Caco-2 (cell line): ENCODE measurements around the gene ANAPC2. TPM values are rescaled to one million over a fixed set of nuclear protein-coding genes. Genes with fewer than 3 reads are reported as not detected.

Experiments used
- BruUV-seq: library from RNA; stranded (reverse); fragments of 400-500 nt; replicated peaks from 2 replicates; lab custom pipeline; 2021; lab: Mats Ljungman, UMichigan
- CTCF ChIA-PET: fragments of 300-600 bp; sonication (Branson Sonifier 250); formaldehyde crosslinking; loops from one replicate; lab custom pipeline; 2022; ENCODE audit warnings: antibody characterized with exemption; lab: Charles Lee
- POLR2A ChIA-PET: fragments of 300-600 bp; sonication (Branson Sonifier 250); formaldehyde crosslinking; loops from one replicate; lab custom pipeline; 2022; ENCODE audit warnings: antibody characterized with exemption; lab: Charles Lee
- DNase-seq, 2 experiments: peaks; one replicate each; pipeline versions ENCODE4 v3.0.0 to v3.0.0-alpha.2; 2020 to 2022
- H3K27me3 ChIP-seq: replicated peaks from 2 replicates; pipeline ENCODE4 v1.6.0; 2011; ENCODE audit warnings: low read length; ENCODE audit not compliant: control insufficient read depth, insufficient read depth
- H3K36me3 ChIP-seq: 2 replicates; pipeline ENCODE4 v1.5.1; 2011; ENCODE audit warnings: low read length; ENCODE audit not compliant: control insufficient read depth, insufficient read depth
- H3K4me1 ChIP-seq: fragments of 250-450 bp; sonication (Bioruptor Pico); 2 replicates; pipeline ENCODE4 v1.5.1; 2020; ENCODE audit warnings: mild to moderate bottlenecking
- H3K4me3 ChIP-seq: 2 replicates; pipeline ENCODE4 v1.5.1; 2011; ENCODE audit warnings: low read depth, mild to moderate bottlenecking, control low read depth, low read length
- H3K9me3 ChIP-seq: fragments of 250-450 bp; sonication (Bioruptor Pico); 2 replicates; pipeline ENCODE4 v1.5.1; 2020; ENCODE audit warnings: mild to moderate bottlenecking, moderate library complexity
- H3K27ac Mint-ChIP-seq: one replicate; pipeline ENCODE4 v1.8.0; 2022; ENCODE audit warnings: mixed read lengths; ENCODE audit not compliant: unreplicated experiment
- H3K27me3 Mint-ChIP-seq: one replicate; pipeline ENCODE4 v1.8.0; 2022; ENCODE audit warnings: mixed read lengths; ENCODE audit not compliant: insufficient read depth, unreplicated experiment
- H3K36me3 Mint-ChIP-seq: one replicate; pipeline ENCODE4 v1.8.0; 2022; ENCODE audit warnings: mild to moderate bottlenecking, mixed read lengths; ENCODE audit not compliant: insufficient read depth, unreplicated experiment
- H3K4me1 Mint-ChIP-seq: one replicate; pipeline ENCODE4 v1.8.0; 2022; ENCODE audit warnings: low read depth, mixed read lengths; ENCODE audit not compliant: unreplicated experiment
- H3K4me3 Mint-ChIP-seq: one replicate; pipeline ENCODE4 v1.8.0; 2022; ENCODE audit warnings: mild to moderate bottlenecking, moderate library complexity, mixed read lengths; ENCODE audit not compliant: unreplicated experiment
- H3K9me3 Mint-ChIP-seq: one replicate; pipeline ENCODE4 v1.8.0; 2022; ENCODE audit warnings: mixed read lengths; ENCODE audit not compliant: unreplicated experiment
- CTCF ChIP-seq, 2 experiments: fragments of 200-600 bp in 1 of 2; IDR thresholded peaks; 1 replicate in 1 of 2; 2 replicates in 1 of 2; pipeline versions ENCODE4 v1.5.1 to v1.8.0; 2011 to 2022; ENCODE audit warnings: antibody characterized with exemption in 1 of 2, control low read depth in 1 of 2, inconsistent platforms in 1 of 2, low read depth in 1 of 2, low read length in 1 of 2, mild to moderate bottlenecking in 1 of 2, moderate library complexity in 1 of 2; ENCODE audit not compliant: insufficient read depth in 1 of 2, severe bottlenecking in 1 of 2, unreplicated experiment in 1 of 2
- intact Hi-C: fragments of 100-400 bp; cut with micrococcal nuclease; formaldehyde crosslinking; loops from one replicate; pipeline ENCODE4 v1.10.0; 2022; ENCODE audit not compliant: unreplicated experiment
- total RNA-seq: library from RNA; stranded (reverse); gene quantifications from 2 replicates; pipeline ENCODE4 v1.2.3, GENCODE V29; 2022

The ANAPC2 gene
- total RNA-seq, 1 experiment from 2014 or later = 67.5 TPM

- POLR2A ChIA-PET = interaction anchor here (0.5 to 1.1 kb wide), 6 partner anchors 9 to 190 kb away, joined by 3 to 9 read pairs (median 4); partner anchors contain the start of gene RNF224
- BruUV-seq = no TSS peak
- Histone ChIP-seq H3K4me1 (peaks cover 17% of the 10 kb centered on the region), H3K4me3 (no peak overlapping the region), H3K9me3 (no peaks in the 10 kb centered on the region), H3K36me3 (no peaks in the 10 kb centered on the region), H3K27me3 (no peaks in the 10 kb centered on the region)
- Mint-ChIP-seq H3K36me3 (peaks cover 30% of the 10 kb centered on the region), H3K27me3 (peaks cover 3% of the 10 kb centered on the region), H3K9me3 (no peaks in the 10 kb centered on the region), H3K4me3 (no peak overlapping the region), H3K27ac (no peak overlapping the region), H3K4me1 (peaks cover 13% of the 10 kb centered on the region)
- DNase-seq = peak; percentile 91 to 93
- peak; percentile 98 for TF ChIP-seq CTCF (IDR thresholded peaks at IDR 0.05; ENCODE audit: insufficient read depth in 1 of 2, low read depth in 1 of 2, low read length in 1 of 2, severe bottlenecking in 1 of 2, unreplicated experiment in 1 of 2)
- intact Hi-C loops = loop anchor here (1.0 to 5.0 kb wide), 2 partner anchors 9 to 34 kb away; partner anchors contain the start of genes RNF224 and TPRN
- CTCF ChIA-PET = interaction anchor here (0.5 to 1.4 kb wide), 44 partner anchors 9 to 436 kb away, joined by 3 to 27 read pairs (median 4); partner anchors contain the start of genes ANAPC2, ENTPD8, LRRC26 and MAN1B1
Measured at GRCh38 chr9:137236238-137236935, 48.0 kb upstream of the ANAPC2 start.

GRCh38 chr9:137235424-137236237, 47.3 kb upstream of the ANAPC2 start:
- Mint-ChIP-seq H3K4me3 (no peak overlapping the region), H3K27me3 (no peaks in the 10 kb centered on the region), H3K36me3 (peaks cover 23% of the 10 kb centered on the region), H3K4me1 (peaks cover 6% of the 10 kb centered on the region), H3K27ac (peak overlapping the region; percentile 21), H3K9me3 (no peaks in the 10 kb centered on the region)
- Histone ChIP-seq H3K27me3 (no peaks in the 10 kb centered on the region), H3K36me3 (no peaks in the 10 kb centered on the region), H3K4me3 (no peak overlapping the region), H3K4me1 (peaks cover 24% of the 10 kb centered on the region), H3K9me3 (no peaks in the 10 kb centered on the region)
- no TSS peak for BruUV-seq
- peak in 1 of 2 experiments; percentile 19 for TF ChIP-seq CTCF (IDR thresholded peaks at IDR 0.05; ENCODE audit: insufficient read depth in 1 of 2, low read depth in 1 of 2, low read length in 1 of 2, severe bottlenecking in 1 of 2, unreplicated experiment in 1 of 2)
- CTCF ChIA-PET = interaction anchor here (0.6 to 1.5 kb wide), 16 partner anchors 9 to 206 kb away, joined by 3 to 24 read pairs (median 6); partner anchors contain the start of genes ANAPC2, MAN1B1, NELFB and RNF224
- no peak for DNase-seq
- intact Hi-C loops = loop anchor here (1.0 to 5.0 kb wide), 2 partner anchors 8 to 33 kb away; partner anchors contain the start of genes RNF224 and TPRN
- POLR2A ChIA-PET = interaction anchor here (0.9 to 1.1 kb wide), 3 partner anchors 35 to 189 kb away, joined by 3 to 9 read pairs (median 7); no protein-coding TSS in a partner anchor
